HUES6 (cell line): Measurements from ENCODE around the gene CCDC89.

Experiments used
- H3K27ac ChIP-seq: 2 replicates; pipeline ENCODE4 v1.7.0; 2013; ENCODE audit warnings: low read depth, mild to moderate bottlenecking, low read length, inconsistent platforms
- H3K27me3 ChIP-seq: 2 replicates; pipeline ENCODE4 v1.6.1; 2013; ENCODE audit warnings: low read length; ENCODE audit not compliant: control insufficient read depth, insufficient read depth
- H3K36me3 ChIP-seq: 2 replicates; pipeline ENCODE4 v1.6.1; 2013; ENCODE audit warnings: low read length; ENCODE audit not compliant: control insufficient read depth, insufficient read depth
- H3K4me1 ChIP-seq: 2 replicates; pipeline ENCODE4 v1.6.1; 2013; ENCODE audit warnings: low read length; ENCODE audit not compliant: control insufficient read depth, insufficient read depth
- H3K4me3 ChIP-seq: 2 replicates; pipeline ENCODE4 v1.5.1; 2013; ENCODE audit warnings: low read depth, low read length
- H3K9ac ChIP-seq: one replicate; pipeline ENCODE4 v1.6.1; 2013; ENCODE audit warnings: mild to moderate bottlenecking, low read length
- H3K9me3 ChIP-seq: 2 replicates; pipeline ENCODE4 v1.6.1; 2013; ENCODE audit warnings: low read depth, low read length; ENCODE audit not compliant: control insufficient read depth, insufficient read depth

CCDC89 gene

DNA sequence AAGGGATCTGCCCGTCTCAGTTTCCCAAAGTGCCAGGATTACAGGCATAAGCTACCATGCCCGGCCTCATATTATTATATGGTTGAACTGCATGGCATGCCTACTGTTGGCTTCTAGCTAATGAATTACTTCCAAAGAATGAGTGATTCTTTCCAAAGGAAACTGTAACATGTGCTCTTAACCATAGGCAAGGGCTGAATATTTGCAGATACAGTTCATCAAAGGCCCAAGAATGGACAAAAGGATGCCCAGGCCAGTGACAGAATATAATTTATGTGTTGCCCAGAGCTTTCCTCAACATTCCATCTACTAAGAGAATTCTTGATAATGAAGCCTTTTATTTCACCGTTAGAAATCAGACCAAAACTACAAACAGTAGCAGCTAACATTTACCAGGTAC, 27.0 kb upstream of the CCDC89 start:
- no peak overlapping the region for H3K27ac ChIP-seq
- H3K27me3 ChIP-seq, result no peaks in the 10 kb centered on the region
- no peaks in the 10 kb centered on the region for H3K36me3 ChIP-seq

DNA sequence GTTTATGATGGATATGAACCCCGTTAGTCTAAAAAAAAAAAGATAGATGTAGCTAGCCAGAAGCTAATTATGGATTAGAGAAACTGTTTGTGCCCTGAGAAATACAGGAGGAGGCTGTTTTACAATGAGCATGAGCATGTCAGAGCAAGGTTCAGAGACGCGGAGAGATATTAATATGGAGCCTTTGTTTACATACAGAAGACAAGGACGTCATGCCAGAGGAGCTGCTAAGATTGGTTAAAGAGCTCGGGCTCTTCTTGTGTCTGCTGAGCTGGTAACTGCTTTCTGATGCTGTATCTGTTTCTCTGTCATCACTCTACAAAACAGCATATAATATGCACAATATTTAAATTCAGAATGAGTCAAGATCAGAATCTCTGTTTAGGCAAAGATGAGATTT, 24.9 kb upstream of the CCDC89 start:
- no peak overlapping the region for H3K4me3 ChIP-seq
- no peak overlapping the region for H3K27ac ChIP-seq
- no peaks in the 10 kb centered on the region for H3K27me3 ChIP-seq
- no peak overlapping the region for H3K9ac ChIP-seq
- H3K4me1 ChIP-seq, result no peaks in the 10 kb centered on the region
- no peaks in the 10 kb centered on the region for H3K9me3 ChIP-seq
- no peaks in the 10 kb centered on the region for H3K36me3 ChIP-seq

More for the DNA sequence above, 27.0 kb upstream of the CCDC89 start:
- Histone ChIP-seq H3K4me3 (no peak overlapping the region), H3K4me1 (peaks cover 10% of the 10 kb centered on the region), H3K9ac (no peak overlapping the region), H3K9me3 (no peaks in the 10 kb centered on the region)

DNA sequence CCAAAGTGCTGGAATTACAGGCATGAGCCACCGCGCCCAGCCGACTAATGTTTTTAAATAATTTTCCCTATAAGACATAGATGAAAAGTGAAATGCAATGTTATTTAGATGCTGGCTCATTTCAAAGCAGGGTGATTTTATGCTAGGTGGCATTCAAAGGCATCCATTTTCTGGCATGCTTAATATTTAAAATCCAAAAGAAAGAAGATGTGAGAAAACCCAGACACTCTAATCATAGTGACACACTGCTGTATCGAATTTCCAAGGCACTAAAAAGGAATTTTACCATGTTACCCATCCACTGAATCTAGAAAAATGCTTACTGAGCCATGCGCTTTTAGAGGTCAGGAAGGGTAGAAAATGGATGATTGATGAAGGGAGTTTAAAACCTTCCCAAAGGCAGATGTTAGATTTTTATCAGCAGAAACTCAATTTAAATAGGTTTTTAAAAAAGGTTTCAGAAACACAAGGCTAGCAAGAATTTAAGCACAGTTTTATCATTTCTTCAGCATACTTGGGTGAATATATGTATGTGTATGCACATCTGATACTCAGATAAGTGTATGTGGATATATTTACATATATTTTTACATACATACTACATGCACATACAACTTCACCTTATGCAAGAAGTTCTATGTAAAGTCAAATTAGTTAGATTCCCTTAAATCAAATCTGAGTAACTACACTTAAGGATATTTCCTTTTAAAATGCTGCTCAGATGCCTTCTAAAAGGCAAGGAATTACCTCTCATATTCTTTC, 24.1 kb upstream of the CCDC89 start:
- H3K9me3 ChIP-seq, result no peaks in the 10 kb centered on the region
- no peak overlapping the region for H3K27ac ChIP-seq
- H3K4me3 ChIP-seq, result no peak overlapping the region
- no peaks in the 10 kb centered on the region for H3K4me1 ChIP-seq
- no peaks in the 10 kb centered on the region for H3K27me3 ChIP-seq
- no peaks in the 10 kb centered on the region for H3K36me3 ChIP-seq
- no peak overlapping the region for H3K9ac ChIP-seq

DNA sequence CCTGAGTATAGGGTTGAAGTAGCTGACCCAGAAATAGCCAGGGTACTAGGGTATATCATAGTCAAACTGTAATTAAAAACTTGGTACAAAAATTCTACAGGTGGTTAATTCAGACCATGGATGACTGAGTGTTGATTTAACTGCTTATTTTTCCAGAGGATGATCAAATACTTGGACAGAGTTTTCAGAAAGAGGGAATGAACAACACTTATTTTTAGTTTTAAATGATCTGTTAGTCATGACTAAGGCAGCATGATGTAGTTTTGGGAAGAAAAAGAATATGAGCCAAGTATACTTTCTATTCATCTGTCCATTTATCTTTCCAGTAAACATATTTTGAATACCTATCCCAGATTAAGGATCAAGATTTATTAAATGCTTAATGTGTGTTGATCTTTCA, 19.8 kb upstream of the CCDC89 start:
- H3K4me1 ChIP-seq, result no peaks in the 10 kb centered on the region
- H3K36me3 ChIP-seq, result no peaks in the 10 kb centered on the region
- no peak overlapping the region for H3K4me3 ChIP-seq
- H3K9me3 ChIP-seq, result no peaks in the 10 kb centered on the region
- no peak overlapping the region for H3K27ac ChIP-seq
- H3K27me3 ChIP-seq, result no peaks in the 10 kb centered on the region
- H3K9ac ChIP-seq, result no peak overlapping the region

- H3K4me1 ChIP-seq, result no peaks in the 10 kb centered on the region
- no peak overlapping the region for H3K4me3 ChIP-seq
- no peak overlapping the region for H3K27ac ChIP-seq
- H3K27me3 ChIP-seq, result no peaks in the 10 kb centered on the region
- no peak overlapping the region for H3K9ac ChIP-seq
- H3K9me3 ChIP-seq, result no peaks in the 10 kb centered on the region
- no peaks in the 10 kb centered on the region for H3K36me3 ChIP-seq
Observed at GRCh38 chr11:85704967-85705366, 19.0 kb upstream of the CCDC89 start.

GRCh38 chr11:85699957-85700741, 14.2 kb upstream of the CCDC89 start:
- H3K4me3 ChIP-seq, result no peak overlapping the region
- no peak overlapping the region for H3K27ac ChIP-seq
- no peak overlapping the region for H3K9ac ChIP-seq
- H3K4me1 ChIP-seq, result no peaks in the 10 kb centered on the region
- no peaks in the 10 kb centered on the region for H3K36me3 ChIP-seq
- no peaks in the 10 kb centered on the region for H3K9me3 ChIP-seq
- H3K27me3 ChIP-seq, result no peaks in the 10 kb centered on the region

GRCh38 chr11:85698195-85698594, 12.2 kb upstream of the CCDC89 start:
- no peak overlapping the region for H3K9ac ChIP-seq
- no peaks in the 10 kb centered on the region for H3K27me3 ChIP-seq
- H3K9me3 ChIP-seq, result no peaks in the 10 kb centered on the region
- H3K4me3 ChIP-seq, result no peak overlapping the region
- H3K36me3 ChIP-seq, result no peaks in the 10 kb centered on the region
- no peaks in the 10 kb centered on the region for H3K4me1 ChIP-seq
- no peak overlapping the region for H3K27ac ChIP-seq

DNA sequence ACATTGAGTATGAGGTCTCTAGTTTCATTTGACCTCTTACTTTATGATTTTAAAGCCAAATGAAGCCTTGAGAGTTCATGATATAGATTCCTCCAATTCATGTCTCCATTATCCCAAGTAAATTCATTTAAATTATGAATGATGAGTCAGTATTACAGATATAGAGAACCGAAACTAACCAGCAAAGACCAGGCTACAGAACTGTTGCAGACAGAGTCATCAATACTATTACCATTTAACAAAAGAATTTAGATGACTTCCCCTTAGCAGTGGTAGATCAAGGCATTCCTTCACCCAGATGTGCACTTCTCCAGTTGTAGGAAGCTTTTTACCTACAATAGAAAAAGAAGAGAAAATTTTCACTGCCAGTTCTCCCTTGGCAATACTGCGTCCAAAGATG, 11.8 kb upstream of the CCDC89 start:
- H3K9ac ChIP-seq, result no peak overlapping the region
- H3K4me3 ChIP-seq, result no peak overlapping the region
- no peaks in the 10 kb centered on the region for H3K27me3 ChIP-seq
- H3K36me3 ChIP-seq, result no peaks in the 10 kb centered on the region
- H3K27ac ChIP-seq, result no peak overlapping the region
- H3K9me3 ChIP-seq, result no peaks in the 10 kb centered on the region
- no peaks in the 10 kb centered on the region for H3K4me1 ChIP-seq

DNA sequence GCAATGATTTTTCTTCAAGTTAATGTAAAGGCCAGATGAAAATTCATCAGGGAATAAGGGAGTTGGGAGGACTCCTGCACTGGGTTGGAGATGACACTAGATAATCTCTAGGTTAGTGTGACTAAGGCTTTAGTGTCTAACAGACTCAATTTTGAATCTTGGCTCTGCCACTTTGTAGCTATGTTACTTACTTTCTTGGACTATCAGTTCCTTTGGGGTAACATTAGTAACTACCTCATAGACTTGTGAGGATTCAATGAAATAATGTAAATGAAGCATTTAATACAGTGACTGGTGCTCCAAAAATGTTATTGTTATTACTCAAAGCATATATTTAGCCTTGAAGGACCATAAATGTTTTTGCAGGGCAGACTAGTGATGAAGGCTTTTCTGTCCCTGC, 9.6 kb upstream of the CCDC89 start:
- Histone ChIP-seq H3K9me3 (no peaks in the 10 kb centered on the region), H3K9ac (no peak overlapping the region), H3K36me3 (no peaks in the 10 kb centered on the region), H3K27ac (no peak overlapping the region), H3K27me3 (no peaks in the 10 kb centered on the region), H3K4me3 (no peak overlapping the region), H3K4me1 (no peaks in the 10 kb centered on the region)

- no peak overlapping the region for H3K27ac ChIP-seq
- H3K36me3 ChIP-seq, result no peaks in the 10 kb centered on the region
- H3K4me3 ChIP-seq, result no peak overlapping the region
- H3K27me3 ChIP-seq, result no peaks in the 10 kb centered on the region
- H3K4me1 ChIP-seq, result no peaks in the 10 kb centered on the region
- H3K9ac ChIP-seq, result no peak overlapping the region
- H3K9me3 ChIP-seq, result no peaks in the 10 kb centered on the region
Observed at GRCh38 chr11:85694385-85694980, 8.5 kb upstream of the CCDC89 start.
